Measurements from ENCODE around the gene CNTN4. TPM values are rescaled to one million over a fixed set of nuclear protein-coding genes. Genes with fewer than 3 reads are reported as not detected.

The CNTN4 gene
- total RNA-seq, 2 experiments from 2014 or later = not detected

DNA sequence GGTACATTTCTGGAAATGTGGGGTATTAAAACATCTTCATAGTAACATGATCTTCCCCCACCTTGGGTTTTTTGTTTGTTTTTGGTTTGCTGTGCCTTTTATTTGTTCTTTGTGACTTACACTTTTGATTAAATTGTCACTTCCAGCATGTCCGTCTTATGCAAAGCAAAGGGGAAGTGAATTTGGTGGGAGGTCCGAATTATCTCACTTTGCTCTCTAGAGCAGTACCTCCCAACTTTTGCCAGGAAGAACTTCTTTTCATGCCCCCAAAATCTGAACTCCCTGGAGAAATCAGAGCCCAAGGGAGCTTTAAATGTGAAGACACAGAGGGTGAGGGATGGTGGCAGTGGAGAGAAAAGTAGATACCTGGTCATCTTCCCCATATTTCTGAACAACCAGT lies 838.4 kb downstream of the CNTN4 start:
- POLR2A ChIA-PET = no interaction called here
- peaks cover 2% of the 10 kb centered on the region for H3K27me3 Mint-ChIP-seq
- no peaks in the 10 kb centered on the region for H3K9me3 Mint-ChIP-seq
- H3K27ac Mint-ChIP-seq = no peak overlapping the region
- TF ChIP-seq, protein P1, sequence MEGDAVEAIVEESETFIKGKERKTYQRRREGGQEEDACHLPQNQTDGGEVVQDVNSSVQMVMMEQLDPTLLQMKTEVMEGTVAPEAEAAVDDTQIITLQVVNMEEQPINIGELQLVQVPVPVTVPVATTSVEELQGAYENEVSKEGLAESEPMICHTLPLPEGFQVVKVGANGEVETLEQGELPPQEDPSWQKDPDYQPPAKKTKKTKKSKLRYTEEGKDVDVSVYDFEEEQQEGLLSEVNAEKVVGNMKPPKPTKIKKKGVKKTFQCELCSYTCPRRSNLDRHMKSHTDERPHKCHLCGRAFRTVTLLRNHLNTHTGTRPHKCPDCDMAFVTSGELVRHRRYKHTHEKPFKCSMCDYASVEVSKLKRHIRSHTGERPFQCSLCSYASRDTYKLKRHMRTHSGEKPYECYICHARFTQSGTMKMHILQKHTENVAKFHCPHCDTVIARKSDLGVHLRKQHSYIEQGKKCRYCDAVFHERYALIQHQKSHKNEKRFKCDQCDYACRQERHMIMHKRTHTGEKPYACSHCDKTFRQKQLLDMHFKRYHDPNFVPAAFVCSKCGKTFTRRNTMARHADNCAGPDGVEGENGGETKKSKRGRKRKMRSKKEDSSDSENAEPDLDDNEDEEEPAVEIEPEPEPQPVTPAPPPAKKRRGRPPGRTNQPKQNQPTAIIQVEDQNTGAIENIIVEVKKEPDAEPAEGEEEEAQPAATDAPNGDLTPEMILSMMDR (IDR thresholded peaks at IDR 0.05) = no peak
- DNase-seq (no peak), ATAC-seq (no peak)
- H3K4me1 Mint-ChIP-seq (ENCODE audit: low read depth) = no peaks in the 10 kb centered on the region
- intact Hi-C loops (cut with micrococcal nuclease) = no loop called here
- CTCF ChIA-PET = no interaction called here
- no peaks in the 10 kb centered on the region for H3K36me3 Mint-ChIP-seq (ENCODE audit: low read depth)
- no peak overlapping the region for H3K4me3 Mint-ChIP-seq

- Mint-ChIP-seq H3K36me3 (ENCODE audit: low read depth) (no peaks in the 10 kb centered on the region), H3K4me1 (ENCODE audit: low read depth) (no peaks in the 10 kb centered on the region), H3K27ac (no peak overlapping the region), H3K4me3 (no peak overlapping the region), H3K27me3 (peaks cover 2% of the 10 kb centered on the region), H3K9me3 (no peaks in the 10 kb centered on the region)
- ChIA-PET CTCF (no interaction called here), POLR2A (no interaction called here)
- DNase-seq = no peak
- intact Hi-C loops (cut with micrococcal nuclease) = no loop called here
- TF ChIP-seq, protein P1 (IDR thresholded peaks at IDR 0.05) = no peak
- no peak for ATAC-seq
These were observed 838.9 kb downstream of the CNTN4 start for GRCh38 chr3:2937592-2937991.

DNA sequence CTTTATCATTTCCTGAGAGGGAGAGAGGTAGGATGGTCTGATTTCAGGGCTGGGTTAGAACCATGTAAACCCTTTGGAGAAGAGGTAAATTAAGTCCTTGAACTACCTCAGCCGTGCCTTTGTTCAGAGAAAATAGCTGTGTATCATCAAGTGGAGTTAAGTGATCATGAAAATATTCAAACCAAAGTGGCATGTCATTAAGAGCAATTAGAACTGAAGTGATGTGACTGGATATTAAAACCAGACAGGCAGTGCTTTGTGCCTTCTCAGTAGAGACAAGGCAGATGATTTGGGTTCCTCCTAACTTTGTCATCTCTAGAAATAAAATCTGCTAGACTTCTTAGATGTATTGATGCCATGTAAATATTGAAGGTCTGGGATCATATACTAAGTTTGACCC lies 840.0 kb downstream of the CNTN4 start:
- H3K36me3 Mint-ChIP-seq (ENCODE audit: low read depth) = no peaks in the 10 kb centered on the region

GRCh38 chr3:2940062-2940461 lies 841.4 kb downstream of the CNTN4 start:
- POLR2A ChIA-PET = no interaction called here
- Mint-ChIP-seq H3K4me3 (no peak overlapping the region), H3K27ac (no peak overlapping the region), H3K36me3 (ENCODE audit: low read depth) (no peaks in the 10 kb centered on the region), H3K27me3 (peaks cover 7% of the 10 kb centered on the region), H3K9me3 (no peaks in the 10 kb centered on the region), H3K4me1 (ENCODE audit: low read depth) (no peaks in the 10 kb centered on the region)
- no peak for DNase-seq
- CTCF ChIA-PET = no interaction called here
- intact Hi-C loops (cut with micrococcal nuclease) = no loop called here
- ATAC-seq = no peak
- TF ChIP-seq, protein P1 (IDR thresholded peaks at IDR 0.05) = no peak

More for the DNA sequence above, 840.0 kb downstream of the CNTN4 start:
- peaks cover 2% of the 10 kb centered on the region for H3K27me3 Mint-ChIP-seq
- POLR2A ChIA-PET = no interaction called here
- H3K9me3 Mint-ChIP-seq = no peaks in the 10 kb centered on the region
- TF ChIP-seq, protein P1 (IDR thresholded peaks at IDR 0.05) = no peak
- H3K27ac Mint-ChIP-seq = no peak overlapping the region
- no peaks in the 10 kb centered on the region for H3K4me1 Mint-ChIP-seq (ENCODE audit: low read depth)
- intact Hi-C loops (cut with micrococcal nuclease) = no loop called here
- CTCF ChIA-PET = no interaction called here
- H3K4me3 Mint-ChIP-seq = no peak overlapping the region
- ATAC-seq (no peak), DNase-seq (no peak)

GRCh38 chr3:2944628-2945027 lies 846.0 kb downstream of the CNTN4 start:
- TF ChIP-seq, protein P1 (IDR thresholded peaks at IDR 0.05) = no peak
- Mint-ChIP-seq H3K4me3 (no peak overlapping the region), H3K4me1 (ENCODE audit: low read depth) (no peaks in the 10 kb centered on the region), H3K27ac (no peak overlapping the region), H3K9me3 (no peaks in the 10 kb centered on the region), H3K27me3 (peaks cover 14% of the 10 kb centered on the region), H3K36me3 (ENCODE audit: low read depth) (no peaks in the 10 kb centered on the region)
- POLR2A ChIA-PET = no interaction called here
- intact Hi-C loops (cut with micrococcal nuclease) = no loop called here
- ATAC-seq (no peak), DNase-seq (no peak)
- CTCF ChIA-PET = no interaction called here
